ENCODE measurements around the gene HJV. TPM values are rescaled to one million over a fixed set of nuclear protein-coding genes. Genes with fewer than 3 reads are reported as not detected.
"Not testable (repeated sequence)": the region's sequence is repeated elsewhere in the genome, so short reads cannot be mapped to it uniquely, and the experiment has no call there.

The HJV gene
- total and polyA plus RNA-seq, 2 donors from 2014 or later, result 1.3 TPM; not detected in 1

- peak overlapping the region in 1 of 2 donors; percentile 60 for H3K27ac ChIP-seq (ENCODE audit: low read depth in 2 of 2, low read length in 2 of 2)
- TF ChIP-seq, protein P1, sequence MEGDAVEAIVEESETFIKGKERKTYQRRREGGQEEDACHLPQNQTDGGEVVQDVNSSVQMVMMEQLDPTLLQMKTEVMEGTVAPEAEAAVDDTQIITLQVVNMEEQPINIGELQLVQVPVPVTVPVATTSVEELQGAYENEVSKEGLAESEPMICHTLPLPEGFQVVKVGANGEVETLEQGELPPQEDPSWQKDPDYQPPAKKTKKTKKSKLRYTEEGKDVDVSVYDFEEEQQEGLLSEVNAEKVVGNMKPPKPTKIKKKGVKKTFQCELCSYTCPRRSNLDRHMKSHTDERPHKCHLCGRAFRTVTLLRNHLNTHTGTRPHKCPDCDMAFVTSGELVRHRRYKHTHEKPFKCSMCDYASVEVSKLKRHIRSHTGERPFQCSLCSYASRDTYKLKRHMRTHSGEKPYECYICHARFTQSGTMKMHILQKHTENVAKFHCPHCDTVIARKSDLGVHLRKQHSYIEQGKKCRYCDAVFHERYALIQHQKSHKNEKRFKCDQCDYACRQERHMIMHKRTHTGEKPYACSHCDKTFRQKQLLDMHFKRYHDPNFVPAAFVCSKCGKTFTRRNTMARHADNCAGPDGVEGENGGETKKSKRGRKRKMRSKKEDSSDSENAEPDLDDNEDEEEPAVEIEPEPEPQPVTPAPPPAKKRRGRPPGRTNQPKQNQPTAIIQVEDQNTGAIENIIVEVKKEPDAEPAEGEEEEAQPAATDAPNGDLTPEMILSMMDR (IDR thresholded peaks at IDR 0.05; ENCODE audit: borderline replicate concordance, extremely low read depth, insufficient read depth), result no peak
- H3K9ac ChIP-seq (ENCODE audit: low read length in 3 of 3), result no peak overlapping the region
- no peak overlapping the region for H3K4me3 ChIP-seq (ENCODE audit: low read length in 3 of 3)
- DNase-seq, result peak in 1 of 5 donors; percentile 47
- H3K36me3 ChIP-seq (ENCODE audit: control insufficient read depth in 2 of 3, insufficient read depth in 3 of 3, low read length in 3 of 3), result no peaks in the 10 kb centered on the region
- H3K27me3 ChIP-seq (ENCODE audit: control insufficient read depth, insufficient read depth, low read length), result no peaks in the 10 kb centered on the region
- no peak for FAIRE-seq
- intact Hi-C loops (cut with DNase I), result no loop called here
- peaks cover 0 to 6% (median 0%) of the 10 kb centered on the region in 3 donors for H3K4me1 ChIP-seq (ENCODE audit: control insufficient read depth in 2 of 3, insufficient read depth in 2 of 3, low read depth in 1 of 3, low read length in 3 of 3)
- no peaks in the 10 kb centered on the region for H3K9me3 ChIP-seq (ENCODE audit: control insufficient read depth in 2 of 3, insufficient read depth in 1 of 3, low read length in 3 of 3)
Measured at GRCh38 chr1:146049436-146049835, 27.9 kb upstream of the HJV start.

DNA sequence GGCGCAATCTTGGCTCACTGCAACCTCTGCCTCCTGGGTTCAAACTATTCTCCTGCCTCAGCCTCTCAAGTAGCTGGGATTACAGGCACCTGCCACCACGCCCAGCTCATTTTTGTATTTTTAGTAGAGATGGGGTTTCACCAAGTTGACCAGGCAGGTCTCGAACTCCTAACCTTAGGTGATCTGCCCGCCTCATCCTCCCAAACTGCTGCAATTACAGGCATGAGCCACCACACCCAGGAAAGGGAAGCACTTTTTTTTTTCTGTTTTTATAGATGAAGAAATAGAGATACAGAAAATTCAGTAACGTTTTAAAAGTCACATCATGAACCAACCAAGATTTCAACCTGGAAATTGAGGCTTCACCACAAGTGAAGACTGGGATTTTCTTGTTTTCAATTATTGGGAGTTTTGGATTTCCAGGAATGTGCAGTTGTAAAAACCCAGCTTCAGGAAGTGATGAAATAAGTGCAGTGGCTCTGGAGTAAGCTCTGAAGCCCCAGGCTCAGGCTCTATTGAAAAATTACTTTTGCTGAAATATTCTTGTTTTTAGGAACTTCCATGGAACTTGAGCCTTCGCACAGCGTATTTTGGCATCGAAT, 27.1 kb upstream of the HJV start:
- H3K4me1 ChIP-seq (ENCODE audit: control insufficient read depth in 2 of 3, insufficient read depth in 2 of 3, low read depth in 1 of 3, low read length in 3 of 3); H3K4me3 ChIP-seq (ENCODE audit: low read length in 3 of 3); H3K9me3 ChIP-seq (ENCODE audit: control insufficient read depth in 2 of 3, insufficient read depth in 1 of 3, low read length in 3 of 3); H3K36me3 ChIP-seq (ENCODE audit: control insufficient read depth in 2 of 3, insufficient read depth in 3 of 3, low read length in 3 of 3); H3K9ac ChIP-seq (ENCODE audit: low read length in 3 of 3); intact Hi-C loops (cut with DNase I); FAIRE-seq; H3K27me3 ChIP-seq (ENCODE audit: control insufficient read depth, insufficient read depth, low read length): not testable (repeated sequence)
- peak overlapping the region in 1 of 2 donors; percentile 14 for H3K27ac ChIP-seq (ENCODE audit: low read depth in 2 of 2, low read length in 2 of 2)
- peak in 1 of 5 donors; percentile 18 for DNase-seq

DNA sequence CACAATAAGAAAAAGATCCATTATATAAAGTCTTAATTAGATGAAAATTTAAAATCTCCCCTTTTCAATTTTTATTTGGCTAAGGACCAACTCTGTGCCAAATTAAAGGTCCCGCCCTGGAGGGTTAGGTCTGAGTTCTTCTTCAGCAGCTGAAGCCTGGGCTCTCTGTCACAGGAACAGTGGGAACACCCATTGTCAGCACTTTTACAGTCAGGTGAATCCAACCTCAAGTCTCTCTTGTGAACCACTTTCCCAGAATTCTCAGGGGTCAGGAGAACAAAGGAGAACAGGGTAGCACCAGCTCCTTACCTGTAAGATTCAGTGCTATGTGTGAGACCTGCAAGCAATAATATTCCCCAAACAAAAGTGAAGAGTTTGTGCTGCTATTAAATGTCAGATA, 25.1 kb upstream of the HJV start:
- no peak overlapping the region for H3K4me3 ChIP-seq (ENCODE audit: low read length in 3 of 3)
- intact Hi-C loops (cut with DNase I), result no loop called here
- TF ChIP-seq, protein P1 (IDR thresholded peaks at IDR 0.05; ENCODE audit: borderline replicate concordance, extremely low read depth, insufficient read depth), result no peak
- H3K27me3 ChIP-seq (ENCODE audit: control insufficient read depth, insufficient read depth, low read length), result no peaks in the 10 kb centered on the region
- no peaks in the 10 kb centered on the region for H3K9me3 ChIP-seq (ENCODE audit: control insufficient read depth in 2 of 3, insufficient read depth in 1 of 3, low read length in 3 of 3)
- no peak overlapping the region for H3K9ac ChIP-seq (ENCODE audit: low read length in 3 of 3)
- no peaks in the 10 kb centered on the region for H3K36me3 ChIP-seq (ENCODE audit: control insufficient read depth in 2 of 3, insufficient read depth in 3 of 3, low read length in 3 of 3)
- H3K4me1 ChIP-seq (ENCODE audit: control insufficient read depth in 2 of 3, insufficient read depth in 2 of 3, low read depth in 1 of 3, low read length in 3 of 3), result peaks cover 0 to 3% (median 0%) of the 10 kb centered on the region in 3 donors
- H3K27ac ChIP-seq (ENCODE audit: low read depth in 2 of 2, low read length in 2 of 2), result no peak overlapping the region
- DNase-seq (no peak), FAIRE-seq (no peak)

GRCh38 chr1:146039844-146040194, 18.3 kb upstream of the HJV start:
- TF ChIP-seq, protein P1 (IDR thresholded peaks at IDR 0.05; ENCODE audit: borderline replicate concordance, extremely low read depth, insufficient read depth), result no peak
- H3K9me3 ChIP-seq (ENCODE audit: control insufficient read depth in 2 of 3, insufficient read depth in 1 of 3, low read length in 3 of 3), result no peaks in the 10 kb centered on the region
- H3K4me3 ChIP-seq (ENCODE audit: low read length in 3 of 3), result peak overlapping the region in 1 of 3 donors; percentile 39
- H3K27ac ChIP-seq (ENCODE audit: low read depth in 2 of 2, low read length in 2 of 2), result no peak overlapping the region
- intact Hi-C loops (cut with DNase I), result no loop called here
- FAIRE-seq (no peak), DNase-seq (peak in 1 of 5 donors; percentile 45)
- no peaks in the 10 kb centered on the region for H3K27me3 ChIP-seq (ENCODE audit: control insufficient read depth, insufficient read depth, low read length)
- no peaks in the 10 kb centered on the region for H3K36me3 ChIP-seq (ENCODE audit: control insufficient read depth in 2 of 3, insufficient read depth in 3 of 3, low read length in 3 of 3)
- H3K4me1 ChIP-seq (ENCODE audit: control insufficient read depth in 2 of 3, insufficient read depth in 2 of 3, low read depth in 1 of 3, low read length in 3 of 3), result peaks cover 0 to 3% (median 3%) of the 10 kb centered on the region in 3 donors
- no peak overlapping the region for H3K9ac ChIP-seq (ENCODE audit: low read length in 3 of 3)
